Neutrophil (primary cell): ENCODE results near the gene COL4A4.

Experiments used
- H3K27ac ChIP-seq: fragments of 200-600 bp; sonication (generic); 2 replicates; pipeline ENCODE4 v1.5.1; 2016; ENCODE audit warnings: mild to moderate bottlenecking, moderate library complexity
- H3K27me3 ChIP-seq: fragments of 200-600 bp; sonication (generic); 2 replicates; pipeline ENCODE4 v1.6.0; 2016; ENCODE audit warnings: mild to moderate bottlenecking
- H3K36me3 ChIP-seq: fragments of 200-600 bp; sonication (generic); 2 replicates; pipeline ENCODE4 v1.5.1; 2017
- H3K4me1 ChIP-seq, 2 experiments: fragments of 200-600 bp in 1 of 2; sonication (generic) in 1 of 2; 1 replicate in 1 of 2; 2 replicates in 1 of 2; pipeline versions ENCODE4 v1.5.1 to v1.6.1; 2013 to 2016; ENCODE audit warnings: low read depth in 1 of 2, low read length in 1 of 2, mild to moderate bottlenecking in 1 of 2, moderate library complexity in 1 of 2; ENCODE audit not compliant: control insufficient read depth in 1 of 2, insufficient read depth in 1 of 2
- H3K4me3 ChIP-seq, 2 experiments: fragments of 200-600 bp in 1 of 2; sonication (generic) in 1 of 2; 1 replicate in 1 of 2; 2 replicates in 1 of 2; pipeline ENCODE4 v1.5.1; 2013 to 2016; ENCODE audit warnings: low read depth in 1 of 2, low read length in 1 of 2, mild to moderate bottlenecking in 1 of 2, moderate library complexity in 1 of 2
- H3K9me3 ChIP-seq: fragments of 200-600 bp; sonication (generic); 2 replicates; pipeline ENCODE4 v1.5.1; 2016
- TF ChIP-seq, protein P1 (sequence below): fragments of 200-600 bp; sonication (generic); IDR thresholded peaks from 2 replicates; pipeline ENCODE4 v1.5.1; 2016; ENCODE audit warnings: antibody characterized with exemption

The COL4A4 gene

DNA sequence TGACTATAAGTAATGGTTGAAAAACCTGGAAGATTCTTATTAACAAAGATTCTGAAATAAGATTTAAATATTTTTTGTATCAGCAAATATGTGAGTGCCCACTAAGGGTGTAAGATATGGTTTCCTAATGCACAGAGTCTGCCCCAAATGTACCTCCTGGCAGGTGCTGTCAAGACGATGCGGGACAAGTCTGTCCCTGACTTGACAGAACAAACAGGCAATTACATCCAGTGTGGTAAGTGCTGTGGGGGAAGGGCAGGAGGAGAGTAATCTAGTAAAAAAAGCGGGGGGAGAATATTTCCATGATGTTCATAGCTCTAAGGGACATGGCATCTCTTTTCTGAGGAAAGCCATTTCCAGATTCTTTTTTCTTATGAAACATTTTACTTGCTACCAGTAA is 127.5 kb downstream of the COL4A4 start:
- Histone ChIP-seq H3K27ac (no peak overlapping the region), H3K27me3 (no peaks in the 10 kb centered on the region), H3K4me3 (no peak overlapping the region), H3K9me3 (no peaks in the 10 kb centered on the region), H3K4me1 (no peaks in the 10 kb centered on the region), H3K36me3 (no peaks in the 10 kb centered on the region)
- TF ChIP-seq, protein P1, sequence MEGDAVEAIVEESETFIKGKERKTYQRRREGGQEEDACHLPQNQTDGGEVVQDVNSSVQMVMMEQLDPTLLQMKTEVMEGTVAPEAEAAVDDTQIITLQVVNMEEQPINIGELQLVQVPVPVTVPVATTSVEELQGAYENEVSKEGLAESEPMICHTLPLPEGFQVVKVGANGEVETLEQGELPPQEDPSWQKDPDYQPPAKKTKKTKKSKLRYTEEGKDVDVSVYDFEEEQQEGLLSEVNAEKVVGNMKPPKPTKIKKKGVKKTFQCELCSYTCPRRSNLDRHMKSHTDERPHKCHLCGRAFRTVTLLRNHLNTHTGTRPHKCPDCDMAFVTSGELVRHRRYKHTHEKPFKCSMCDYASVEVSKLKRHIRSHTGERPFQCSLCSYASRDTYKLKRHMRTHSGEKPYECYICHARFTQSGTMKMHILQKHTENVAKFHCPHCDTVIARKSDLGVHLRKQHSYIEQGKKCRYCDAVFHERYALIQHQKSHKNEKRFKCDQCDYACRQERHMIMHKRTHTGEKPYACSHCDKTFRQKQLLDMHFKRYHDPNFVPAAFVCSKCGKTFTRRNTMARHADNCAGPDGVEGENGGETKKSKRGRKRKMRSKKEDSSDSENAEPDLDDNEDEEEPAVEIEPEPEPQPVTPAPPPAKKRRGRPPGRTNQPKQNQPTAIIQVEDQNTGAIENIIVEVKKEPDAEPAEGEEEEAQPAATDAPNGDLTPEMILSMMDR = no peak

DNA sequence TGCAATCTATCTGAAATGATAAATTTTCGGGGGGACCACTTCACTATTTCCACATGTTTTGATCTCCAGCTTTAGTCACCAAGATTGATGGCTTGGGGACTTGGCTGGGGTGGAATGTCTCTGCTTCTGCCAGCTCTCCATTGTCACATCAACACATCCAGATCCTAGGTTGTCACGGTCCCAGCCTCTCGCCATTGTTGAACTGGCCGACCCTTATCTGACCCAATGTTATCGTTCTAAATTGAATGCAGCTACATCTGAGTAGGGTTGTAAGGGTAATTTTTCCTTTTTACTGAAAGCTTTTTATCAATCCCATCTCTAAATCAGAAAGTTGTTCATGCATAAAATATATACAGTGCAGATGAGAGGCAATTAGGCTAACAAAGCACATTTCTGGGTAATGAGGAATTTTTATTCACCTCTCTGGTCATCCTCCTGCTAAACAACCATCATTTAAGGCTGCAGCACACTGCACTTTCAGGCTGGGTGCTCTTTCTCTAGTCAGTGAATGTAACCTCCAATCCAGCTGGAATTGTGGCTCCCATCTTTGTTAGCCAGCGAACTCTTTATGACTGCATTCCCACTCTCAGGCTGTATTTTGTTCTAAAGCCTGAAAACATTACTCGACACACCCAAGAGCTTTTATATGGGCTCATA is 128.2 kb downstream of the COL4A4 start:
- Histone ChIP-seq H3K4me3 (no peak overlapping the region), H3K36me3 (no peaks in the 10 kb centered on the region), H3K27ac (no peak overlapping the region), H3K4me1 (no peaks in the 10 kb centered on the region), H3K9me3 (no peaks in the 10 kb centered on the region), H3K27me3 (no peaks in the 10 kb centered on the region)
- TF ChIP-seq, protein P1 = no peak

DNA sequence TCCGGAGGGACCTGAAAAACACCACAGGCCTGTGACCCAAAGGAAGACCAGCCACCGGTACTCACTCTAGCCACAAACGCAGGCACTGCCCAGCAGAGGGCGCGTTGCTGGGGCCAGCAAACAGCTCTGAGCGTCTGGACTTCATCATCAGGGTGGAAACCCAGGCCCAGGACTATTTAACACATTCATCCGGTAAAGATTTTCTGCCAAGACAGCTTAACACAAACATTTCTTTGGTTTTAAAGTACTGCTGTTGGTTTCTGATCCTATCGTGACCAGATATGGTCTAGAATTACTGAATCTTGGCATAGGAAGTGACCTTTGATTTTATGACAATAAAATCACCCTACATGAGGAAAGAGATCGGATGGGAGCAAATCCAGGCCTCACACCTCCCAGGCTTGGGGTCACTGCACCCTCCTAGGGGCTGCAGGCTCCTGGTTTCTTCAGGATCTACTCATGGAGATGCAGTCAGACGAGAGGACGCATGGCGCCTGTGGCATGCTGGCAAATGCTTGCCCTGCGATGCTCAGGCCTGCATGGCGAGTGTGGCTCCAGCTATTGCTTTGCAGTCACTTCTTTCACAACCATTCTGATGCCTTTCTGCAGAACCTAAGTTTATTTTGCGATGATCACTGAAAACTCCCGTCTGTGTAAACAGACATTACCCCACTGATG is 130.4 kb downstream of the COL4A4 start:
- H3K27me3 ChIP-seq = no peaks in the 10 kb centered on the region
- H3K36me3 ChIP-seq = no peaks in the 10 kb centered on the region
- H3K4me1 ChIP-seq = no peaks in the 10 kb centered on the region
- H3K4me3 ChIP-seq = no peak overlapping the region
- TF ChIP-seq, protein P1 = no peak
- H3K9me3 ChIP-seq = no peaks in the 10 kb centered on the region
- no peak overlapping the region for H3K27ac ChIP-seq

DNA sequence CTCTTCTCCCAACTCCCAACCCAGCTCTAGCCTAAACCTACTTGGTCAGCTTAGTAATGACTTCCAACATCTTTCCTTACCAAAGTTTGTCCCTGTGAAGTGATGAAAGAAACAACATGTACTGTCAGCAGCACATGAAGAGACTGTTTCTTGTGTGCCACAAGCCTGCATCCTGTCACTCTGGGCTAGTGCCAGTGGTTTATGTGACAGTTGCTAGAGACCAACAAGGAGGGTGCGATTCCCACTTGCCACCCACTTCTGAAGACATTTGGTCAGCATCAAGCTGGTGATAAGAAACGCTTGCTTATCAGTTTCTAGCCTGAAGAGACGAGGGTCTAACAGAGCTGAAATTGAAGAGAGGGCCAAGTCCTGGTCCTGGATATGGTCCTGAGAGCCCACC is 132.6 kb downstream of the COL4A4 start:
- Histone ChIP-seq H3K4me1 (no peaks in the 10 kb centered on the region), H3K27ac (no peak overlapping the region), H3K27me3 (no peaks in the 10 kb centered on the region), H3K4me3 (no peak overlapping the region), H3K9me3 (no peaks in the 10 kb centered on the region), H3K36me3 (no peaks in the 10 kb centered on the region)
- TF ChIP-seq, protein P1 = no peak

DNA sequence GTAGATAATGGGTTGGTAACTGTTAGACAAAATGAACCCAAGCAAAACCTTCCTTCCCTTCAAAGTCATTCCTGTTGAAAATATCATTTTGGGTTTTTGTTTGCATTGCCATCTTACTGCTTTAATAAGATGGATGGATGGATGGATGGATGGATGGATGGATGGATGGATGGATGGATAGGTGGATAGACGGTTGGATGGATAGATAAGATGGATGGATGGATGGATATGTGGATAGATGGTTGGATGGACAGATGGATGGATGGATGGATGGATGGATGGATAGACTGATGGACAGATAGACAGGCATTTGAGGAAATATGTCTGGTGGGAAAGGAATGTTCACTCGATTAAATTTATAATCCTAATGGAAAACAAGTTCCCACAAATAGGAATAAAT is 133.2 kb downstream of the COL4A4 start:
- Histone ChIP-seq H3K27ac (no peak overlapping the region), H3K4me3 (no peak overlapping the region), H3K9me3 (no peaks in the 10 kb centered on the region), H3K4me1 (no peaks in the 10 kb centered on the region), H3K27me3 (no peaks in the 10 kb centered on the region), H3K36me3 (no peaks in the 10 kb centered on the region)
- TF ChIP-seq, protein P1 = no peak
